Measurements from ENCODE around the gene SDK1.
"Not testable (repeated sequence)": the region's sequence is repeated elsewhere in the genome, so short reads cannot be mapped to it uniquely, and the experiment has no call there.

SDK1 gene

GRCh38 chr7:4215176-4215720 lies 914.2 kb downstream of the SDK1 start:
- Histone ChIP-seq H3K9me3 (ENCODE audit: control insufficient read depth, low read length) (no peaks in the 10 kb centered on the region), H3K4me1 (ENCODE audit: control insufficient read depth, insufficient read depth, low read length) (no peaks in the 10 kb centered on the region), H3K36me3 (ENCODE audit: control insufficient read depth, insufficient read depth, low read length) (no peaks in the 10 kb centered on the region), H3K9ac (ENCODE audit: low read length) (no peak overlapping the region), H3K27me3 (ENCODE audit: control insufficient read depth, insufficient read depth, low read length) (no peaks in the 10 kb centered on the region), H3K4me3 (ENCODE audit: low read length) (no peak overlapping the region)

DNA sequence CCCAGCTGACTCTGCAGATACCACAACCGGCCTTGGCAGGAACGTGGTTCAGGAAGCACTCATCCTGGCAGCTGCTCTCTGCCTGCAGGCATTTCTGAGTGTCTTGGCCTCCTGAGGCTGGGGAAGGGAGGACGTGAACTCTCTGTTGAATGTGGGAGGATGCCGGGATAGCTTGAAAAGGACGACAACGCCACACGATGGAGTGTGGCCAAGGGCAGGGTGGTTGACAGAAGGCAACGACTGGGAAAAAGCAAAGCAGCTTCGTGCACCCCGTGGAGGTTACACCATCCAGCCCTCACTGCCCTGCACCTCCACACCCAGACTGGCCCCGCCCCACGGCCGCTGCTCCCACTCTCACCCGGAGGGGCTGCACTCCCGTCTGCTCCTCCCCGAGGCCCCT lies 915.0 kb downstream of the SDK1 start:
- Histone ChIP-seq H3K9me3 (ENCODE audit: control insufficient read depth, low read length) (no peaks in the 10 kb centered on the region), H3K9ac (ENCODE audit: low read length) (no peak overlapping the region), H3K4me3 (ENCODE audit: low read length) (no peak overlapping the region), H3K4me1 (ENCODE audit: control insufficient read depth, insufficient read depth, low read length) (no peaks in the 10 kb centered on the region), H3K36me3 (ENCODE audit: control insufficient read depth, insufficient read depth, low read length) (no peaks in the 10 kb centered on the region), H3K27me3 (ENCODE audit: control insufficient read depth, insufficient read depth, low read length) (no peaks in the 10 kb centered on the region)

GRCh38 chr7:4217126-4217660 lies 916.1 kb downstream of the SDK1 start:
- not testable (repeated sequence) for H3K27me3 ChIP-seq (ENCODE audit: control insufficient read depth, insufficient read depth, low read length); H3K9me3 ChIP-seq (ENCODE audit: control insufficient read depth, low read length); H3K4me3 ChIP-seq (ENCODE audit: low read length); H3K36me3 ChIP-seq (ENCODE audit: control insufficient read depth, insufficient read depth, low read length); H3K9ac ChIP-seq (ENCODE audit: low read length); H3K4me1 ChIP-seq (ENCODE audit: control insufficient read depth, insufficient read depth, low read length)

GRCh38 chr7:4218481-4218880 lies 917.4 kb downstream of the SDK1 start:
- no peak overlapping the region for H3K4me3 ChIP-seq (ENCODE audit: low read length)
- H3K27me3 ChIP-seq (ENCODE audit: control insufficient read depth, insufficient read depth, low read length): no peaks in the 10 kb centered on the region
- no peaks in the 10 kb centered on the region for H3K4me1 ChIP-seq (ENCODE audit: control insufficient read depth, insufficient read depth, low read length)
- H3K9ac ChIP-seq (ENCODE audit: low read length): no peak overlapping the region
- no peaks in the 10 kb centered on the region for H3K36me3 ChIP-seq (ENCODE audit: control insufficient read depth, insufficient read depth, low read length)
- H3K9me3 ChIP-seq (ENCODE audit: control insufficient read depth, low read length): no peaks in the 10 kb centered on the region

- H3K9ac ChIP-seq (ENCODE audit: low read length): no peak overlapping the region
- no peak overlapping the region for H3K4me3 ChIP-seq (ENCODE audit: low read length)
- no peaks in the 10 kb centered on the region for H3K9me3 ChIP-seq (ENCODE audit: control insufficient read depth, low read length)
These were observed 919.0 kb downstream of the SDK1 start for GRCh38 chr7:4220011-4220410.

DNA sequence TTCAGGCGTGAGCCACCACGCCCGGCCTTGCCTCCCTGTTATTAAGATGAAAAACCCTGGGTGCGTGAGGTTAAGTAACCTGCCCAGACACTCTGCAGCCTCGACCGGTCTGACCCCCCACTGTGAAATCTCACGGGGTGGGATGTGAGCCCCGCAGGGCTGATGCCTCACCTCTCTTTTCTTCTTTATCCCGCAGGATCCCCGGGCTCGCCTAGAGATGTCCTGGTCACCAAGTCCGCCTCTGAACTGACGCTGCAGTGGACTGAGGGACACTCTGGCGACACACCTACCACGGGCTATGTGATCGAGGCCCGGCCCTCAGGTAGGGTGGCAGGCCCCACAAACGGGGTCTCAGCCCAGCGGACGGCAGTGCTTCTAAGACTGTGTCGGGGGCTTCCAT lies 920.0 kb downstream of the SDK1 start:
- Histone ChIP-seq H3K9me3 (ENCODE audit: control insufficient read depth, low read length) (no peaks in the 10 kb centered on the region), H3K36me3 (ENCODE audit: control insufficient read depth, insufficient read depth, low read length) (no peaks in the 10 kb centered on the region), H3K4me1 (ENCODE audit: control insufficient read depth, insufficient read depth, low read length) (no peaks in the 10 kb centered on the region)

More at GRCh38 chr7:4220011-4220410, 919.0 kb downstream of the SDK1 start:
- Histone ChIP-seq H3K27me3 (ENCODE audit: control insufficient read depth, insufficient read depth, low read length) (no peaks in the 10 kb centered on the region), H3K4me1 (ENCODE audit: control insufficient read depth, insufficient read depth, low read length) (no peaks in the 10 kb centered on the region), H3K36me3 (ENCODE audit: control insufficient read depth, insufficient read depth, low read length) (no peaks in the 10 kb centered on the region)

DNA sequence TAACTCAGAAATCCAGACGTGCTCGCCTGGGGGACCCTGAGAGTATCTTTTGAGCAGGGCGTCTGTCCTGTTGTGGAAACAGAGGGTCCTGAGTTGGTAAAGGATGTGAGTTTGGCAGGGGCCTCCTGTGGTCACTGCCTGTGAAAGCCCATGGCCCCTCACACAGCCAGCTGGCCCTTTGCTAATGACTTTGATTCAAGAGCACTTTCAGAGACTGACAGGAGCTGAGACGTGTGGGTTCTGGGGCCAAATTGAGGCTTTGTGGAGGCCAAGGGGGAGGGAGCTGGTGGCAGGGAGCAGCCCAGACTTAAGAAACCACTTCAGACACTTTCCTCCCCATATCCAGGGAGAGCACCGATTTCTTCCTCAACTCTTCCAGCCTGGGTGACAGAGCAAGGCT lies 921.6 kb downstream of the SDK1 start:
- Histone ChIP-seq H3K4me1 (ENCODE audit: control insufficient read depth, insufficient read depth, low read length) (no peaks in the 10 kb centered on the region), H3K9me3 (ENCODE audit: control insufficient read depth, low read length) (no peaks in the 10 kb centered on the region), H3K4me3 (ENCODE audit: low read length) (no peak overlapping the region), H3K36me3 (ENCODE audit: control insufficient read depth, insufficient read depth, low read length) (no peaks in the 10 kb centered on the region), H3K9ac (ENCODE audit: low read length) (no peak overlapping the region), H3K27me3 (ENCODE audit: control insufficient read depth, insufficient read depth, low read length) (no peaks in the 10 kb centered on the region)

More for the DNA sequence above, 920.0 kb downstream of the SDK1 start:
- no peaks in the 10 kb centered on the region for H3K27me3 ChIP-seq (ENCODE audit: control insufficient read depth, insufficient read depth, low read length)
- no peak overlapping the region for H3K9ac ChIP-seq (ENCODE audit: low read length)
- no peak overlapping the region for H3K4me3 ChIP-seq (ENCODE audit: low read length)

GRCh38 chr7:4225361-4225771 lies 924.3 kb downstream of the SDK1 start:
- H3K4me1 ChIP-seq (ENCODE audit: control insufficient read depth, insufficient read depth, low read length): no peaks in the 10 kb centered on the region
- no peaks in the 10 kb centered on the region for H3K9me3 ChIP-seq (ENCODE audit: control insufficient read depth, low read length)
- H3K4me3 ChIP-seq (ENCODE audit: low read length): no peak overlapping the region
- no peak overlapping the region for H3K9ac ChIP-seq (ENCODE audit: low read length)
- no peaks in the 10 kb centered on the region for H3K36me3 ChIP-seq (ENCODE audit: control insufficient read depth, insufficient read depth, low read length)
- H3K27me3 ChIP-seq (ENCODE audit: control insufficient read depth, insufficient read depth, low read length): no peaks in the 10 kb centered on the region

DNA sequence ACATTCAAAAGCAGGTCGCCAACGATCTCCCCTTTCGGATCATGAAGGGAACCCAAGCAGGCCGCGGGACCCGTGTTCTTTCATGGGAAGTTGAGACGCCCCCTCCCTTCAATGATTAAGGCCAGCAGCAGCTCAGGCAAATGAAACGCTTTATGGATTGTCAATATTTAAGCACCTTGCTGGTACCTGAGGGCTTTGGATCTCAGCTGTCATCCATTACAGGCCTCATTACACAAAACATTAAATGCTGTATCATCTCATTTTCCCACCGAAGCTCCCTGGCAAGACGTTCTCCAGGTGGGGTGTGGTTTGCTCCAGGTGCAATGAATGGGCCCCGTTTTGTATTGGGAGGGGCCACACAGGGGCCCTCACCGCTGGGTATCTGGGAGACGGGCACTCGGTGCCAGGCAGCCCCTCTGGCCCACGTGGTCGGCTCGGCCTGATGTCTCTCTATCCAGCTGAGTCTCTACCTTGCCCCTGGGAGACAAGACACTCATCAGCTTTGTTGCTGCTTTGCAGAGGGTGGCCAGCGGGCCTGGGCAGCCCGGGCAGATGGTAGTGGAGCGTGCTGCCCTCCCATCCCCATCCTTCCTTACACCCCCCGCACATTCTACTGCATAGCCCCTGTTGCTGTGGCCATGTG lies 925.0 kb downstream of the SDK1 start:
- Histone ChIP-seq H3K9ac (ENCODE audit: low read length) (no peak overlapping the region), H3K4me3 (ENCODE audit: low read length) (no peak overlapping the region), H3K4me1 (ENCODE audit: control insufficient read depth, insufficient read depth, low read length) (no peaks in the 10 kb centered on the region), H3K27me3 (ENCODE audit: control insufficient read depth, insufficient read depth, low read length) (no peaks in the 10 kb centered on the region), H3K9me3 (ENCODE audit: control insufficient read depth, low read length) (no peaks in the 10 kb centered on the region), H3K36me3 (ENCODE audit: control insufficient read depth, insufficient read depth, low read length) (no peaks in the 10 kb centered on the region)

DNA sequence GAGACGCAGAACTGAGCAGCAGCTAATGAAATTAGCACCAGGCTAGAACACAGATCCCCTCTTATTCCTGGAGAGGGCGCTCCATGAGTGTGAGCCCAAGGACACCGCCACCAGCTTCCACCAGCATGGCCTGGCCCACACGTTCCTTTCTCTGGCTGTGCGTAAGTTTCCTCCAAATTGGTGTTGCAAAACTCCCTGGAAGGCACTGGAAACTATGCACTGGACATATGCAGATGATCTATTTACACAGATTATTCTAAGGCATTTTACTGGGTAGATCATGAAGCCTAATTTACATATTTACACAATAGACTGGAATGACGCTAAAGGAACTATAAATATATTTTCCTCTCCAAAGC lies 925.5 kb downstream of the SDK1 start:
- no peaks in the 10 kb centered on the region for H3K27me3 ChIP-seq (ENCODE audit: control insufficient read depth, insufficient read depth, low read length)
- no peaks in the 10 kb centered on the region for H3K9me3 ChIP-seq (ENCODE audit: control insufficient read depth, low read length)
- H3K4me3 ChIP-seq (ENCODE audit: low read length): no peak overlapping the region
- H3K9ac ChIP-seq (ENCODE audit: low read length): no peak overlapping the region
- no peaks in the 10 kb centered on the region for H3K4me1 ChIP-seq (ENCODE audit: control insufficient read depth, insufficient read depth, low read length)
- H3K36me3 ChIP-seq (ENCODE audit: control insufficient read depth, insufficient read depth, low read length): no peaks in the 10 kb centered on the region

GRCh38 chr7:4227105-4228010 lies 926.3 kb downstream of the SDK1 start:
- no peaks in the 10 kb centered on the region for H3K4me1 ChIP-seq (ENCODE audit: control insufficient read depth, insufficient read depth, low read length)
- H3K27me3 ChIP-seq (ENCODE audit: control insufficient read depth, insufficient read depth, low read length): no peaks in the 10 kb centered on the region
- no peaks in the 10 kb centered on the region for H3K9me3 ChIP-seq (ENCODE audit: control insufficient read depth, low read length)
- no peak overlapping the region for H3K9ac ChIP-seq (ENCODE audit: low read length)
- no peak overlapping the region for H3K4me3 ChIP-seq (ENCODE audit: low read length)
- H3K36me3 ChIP-seq (ENCODE audit: control insufficient read depth, insufficient read depth, low read length): no peaks in the 10 kb centered on the region

GRCh38 chr7:4230352-4230751 lies 929.3 kb downstream of the SDK1 start:
- Histone ChIP-seq H3K9ac (ENCODE audit: low read length) (no peak overlapping the region), H3K4me1 (ENCODE audit: control insufficient read depth, insufficient read depth, low read length) (no peaks in the 10 kb centered on the region), H3K36me3 (ENCODE audit: control insufficient read depth, insufficient read depth, low read length) (no peaks in the 10 kb centered on the region), H3K4me3 (ENCODE audit: low read length) (no peak overlapping the region), H3K9me3 (ENCODE audit: control insufficient read depth, low read length) (no peaks in the 10 kb centered on the region), H3K27me3 (ENCODE audit: control insufficient read depth, insufficient read depth, low read length) (no peaks in the 10 kb centered on the region)

All from mucosa of stomach (tissue), 1 donor.